HEK293 (cell line): ENCODE data around the gene FOXF1.
A peak's percentile ranks its signal among the peaks of the same experiment; 100 is the strongest.

Source experiments
- AEBP2 ChIP-seq: fragments of 450-650 bp; formaldehyde crosslinking; IDR thresholded peaks from 2 replicates; pipeline ENCODE4 v1.5.1; 2016; ENCODE audit warnings: missing biosample characterization, missing genetic modification characterization, borderline replicate concordance
- FEZF1 ChIP-seq: fragments of 450-650 bp; formaldehyde crosslinking; IDR thresholded peaks from 2 replicates; pipeline ENCODE4 v1.5.1; 2016; ENCODE audit warnings: missing biosample characterization, missing genetic modification characterization
- GFI1B ChIP-seq: fragments of 450-650 bp; formaldehyde crosslinking; IDR thresholded peaks from 2 replicates; pipeline ENCODE4 v1.5.1; 2016; ENCODE audit warnings: missing biosample characterization, missing genetic modification characterization
- GLIS1 ChIP-seq: fragments of 450-650 bp; formaldehyde crosslinking; IDR thresholded peaks from 2 replicates; pipeline ENCODE4 v1.5.1; 2016; ENCODE audit warnings: missing biosample characterization, missing genetic modification characterization
- HOXD13 ChIP-seq: sonication (generic); formaldehyde crosslinking; IDR thresholded peaks from 2 replicates; pipeline ENCODE4 v1.8.0; 2022; ENCODE audit warnings: missing genetic modification reagents, borderline replicate concordance
- KLF1 ChIP-seq: fragments of 450-650 bp; formaldehyde crosslinking; IDR thresholded peaks from 2 replicates; pipeline ENCODE4 v1.5.1; 2016; ENCODE audit warnings: missing biosample characterization, missing genetic modification characterization
- SCRT1 ChIP-seq: fragments of 450-650 bp; formaldehyde crosslinking; IDR thresholded peaks from 2 replicates; pipeline ENCODE4 v1.5.1; 2016; ENCODE audit warnings: missing biosample characterization, missing genetic modification characterization, borderline replicate concordance
- SP2 ChIP-seq: fragments of 450-650 bp; formaldehyde crosslinking; IDR thresholded peaks from 2 replicates; pipeline ENCODE4 v1.5.1; 2016; ENCODE audit warnings: missing biosample characterization, missing genetic modification characterization
- SP7 ChIP-seq: fragments of 450-650 bp; formaldehyde crosslinking; IDR thresholded peaks from 2 replicates; pipeline ENCODE4 v1.5.1; 2016; ENCODE audit warnings: missing biosample characterization, missing genetic modification characterization
- WT1 ChIP-seq: fragments of 450-650 bp; formaldehyde crosslinking; IDR thresholded peaks from 2 replicates; pipeline ENCODE4 v1.5.1; 2016; ENCODE audit warnings: missing biosample characterization, missing genetic modification characterization
- YY1 ChIP-seq: fragments of 450-650 bp; formaldehyde crosslinking; IDR thresholded peaks from 2 replicates; pipeline ENCODE4 v1.5.1; 2018; ENCODE audit warnings: missing biosample characterization, missing genetic modification characterization
- ZBTB26 ChIP-seq: fragments of 450-650 bp; formaldehyde crosslinking; optimal IDR thresholded peaks from 2 replicates; pipeline ENCODE3; 2016; ENCODE audit warnings: missing biosample characterization, mild to moderate bottlenecking, missing genetic modification characterization
- ZBTB48 ChIP-seq: fragments of 450-650 bp; formaldehyde crosslinking; IDR thresholded peaks from 2 replicates; pipeline ENCODE4 v1.5.1; 2016; ENCODE audit warnings: missing biosample characterization, missing genetic modification characterization
- ZEB2 ChIP-seq: fragments of 450-650 bp; formaldehyde crosslinking; IDR thresholded peaks from 2 replicates; pipeline ENCODE4 v1.5.1; 2016; ENCODE audit warnings: missing biosample characterization, missing genetic modification characterization
- ZIC2 ChIP-seq: fragments of 450-650 bp; formaldehyde crosslinking; IDR thresholded peaks from 2 replicates; pipeline ENCODE4 v1.5.1; 2016; ENCODE audit warnings: missing biosample characterization, missing genetic modification characterization
- ZNF10 ChIP-seq: fragments of 450-650 bp; formaldehyde crosslinking; IDR thresholded peaks from 2 replicates; pipeline ENCODE4 v1.5.1; 2017; ENCODE audit warnings: missing biosample characterization, missing genetic modification characterization
- ZNF133 ChIP-seq: fragments of 450-650 bp; formaldehyde crosslinking; IDR thresholded peaks from 2 replicates; pipeline ENCODE4 v1.5.1; 2016; ENCODE audit warnings: missing biosample characterization, missing genetic modification characterization
- ZNF221 ChIP-seq: fragments of 450-650 bp; formaldehyde crosslinking; IDR thresholded peaks from 2 replicates; pipeline ENCODE4 v1.5.1; 2017; ENCODE audit warnings: missing biosample characterization, missing genetic modification characterization, borderline replicate concordance
- ZNF248 ChIP-seq: fragments of 450-650 bp; formaldehyde crosslinking; IDR thresholded peaks from 2 replicates; pipeline ENCODE4 v1.5.1; 2017; ENCODE audit warnings: missing biosample characterization, missing genetic modification characterization
- ZNF266 ChIP-seq: fragments of 450-650 bp; formaldehyde crosslinking; IDR thresholded peaks from 2 replicates; pipeline ENCODE4 v1.5.1; 2016; ENCODE audit warnings: missing biosample characterization, missing genetic modification characterization, low read depth
- ZNF280C ChIP-seq: fragments of 450-650 bp; formaldehyde crosslinking; IDR thresholded peaks from 2 replicates; pipeline ENCODE4 v1.5.1; 2016; ENCODE audit warnings: missing biosample characterization, missing genetic modification characterization
- ZNF280D ChIP-seq: fragments of 450-650 bp; formaldehyde crosslinking; IDR thresholded peaks from 2 replicates; pipeline ENCODE4 v1.5.1; 2016; ENCODE audit warnings: missing biosample characterization, missing genetic modification characterization
- ZNF398 ChIP-seq: fragments of 450-650 bp; formaldehyde crosslinking; IDR thresholded peaks from 2 replicates; pipeline ENCODE4 v1.5.1; 2017; ENCODE audit warnings: missing biosample characterization, missing genetic modification characterization
- ZNF416 ChIP-seq: fragments of 450-650 bp; formaldehyde crosslinking; IDR thresholded peaks from 2 replicates; pipeline ENCODE4 v1.5.1; 2016; ENCODE audit warnings: missing biosample characterization, missing genetic modification characterization
- ZNF513 ChIP-seq: fragments of 450-650 bp; IDR thresholded peaks from 2 replicates; pipeline ENCODE4 v1.5.1; 2018; ENCODE audit warnings: missing biosample characterization, missing genetic modification characterization
- ZNF585B ChIP-seq: fragments of 450-650 bp; formaldehyde crosslinking; IDR thresholded peaks from 2 replicates; pipeline ENCODE4 v1.5.1; 2016; ENCODE audit warnings: missing biosample characterization, missing genetic modification characterization
- ZNF654 ChIP-seq: fragments of 450-650 bp; formaldehyde crosslinking; IDR thresholded peaks from 2 replicates; pipeline ENCODE4 v1.5.1; 2016; ENCODE audit warnings: low read depth, missing biosample characterization, missing genetic modification characterization
- ZNF701 ChIP-seq: fragments of 450-650 bp; formaldehyde crosslinking; IDR thresholded peaks from 2 replicates; pipeline ENCODE4 v1.5.1; 2016; ENCODE audit warnings: missing biosample characterization, missing genetic modification characterization

The FOXF1 gene

GRCh38 chr16:86505185-86505898, 5.0 kb upstream of the FOXF1 start (continued):
- no peak for TF ChIP-seq ZNF416 (tag by site-specific recombination)
- peak; percentile 79 for TF ChIP-seq ZBTB48 (tag by site-specific recombination)
- TF ChIP-seq ZIC2 (tag by site-specific recombination), result 0 out of 2 replicates have a peak, but pooled peaks have one; percentile 20
- TF ChIP-seq ZNF654 (tag by site-specific recombination), result no peak
- TF ChIP-seq ZBTB26 (tag by site-specific recombination), result peak; percentile 30
- TF ChIP-seq ZNF585B (tag by site-specific recombination), result no peak
- TF ChIP-seq ZNF10 (tag by site-specific recombination), result no peak
- no peak for TF ChIP-seq AEBP2 (tag by site-specific recombination)
- no peak for TF ChIP-seq ZNF280C (tag by site-specific recombination)
- no peak for TF ChIP-seq SCRT1
- no peak for TF ChIP-seq ZNF513 (tag by site-specific recombination)
- TF ChIP-seq GFI1B (tag by site-specific recombination), result no peak
- TF ChIP-seq KLF1, result peak; percentile 52
- no peak for TF ChIP-seq ZNF280D (tag by site-specific recombination)
- no peak for TF ChIP-seq YY1
- TF ChIP-seq SP7, result peak; percentile 45; the same call in 1 of the 2 replicates
- no peak for TF ChIP-seq ZNF266 (tag by site-specific recombination)
- TF ChIP-seq GLIS1, result peak; percentile 79
- TF ChIP-seq HOXD13 (CRISPR knock-in tag), result no peak
- 0 out of 2 replicates have a peak, but pooled peaks have one; percentile 14 for TF ChIP-seq ZEB2 (tag by site-specific recombination)
- TF ChIP-seq ZNF398 (tag by site-specific recombination), result peak; percentile 85
- TF ChIP-seq ZNF133 (tag by site-specific recombination), result no peak
- no peak for TF ChIP-seq ZNF221
- peak; percentile 32 for TF ChIP-seq SP2 (tag by site-specific recombination)
- TF ChIP-seq ZNF248 (tag by site-specific recombination), result no peak
- TF ChIP-seq ZNF701 (tag by site-specific recombination), result no peak
- TF ChIP-seq FEZF1 (tag by site-specific recombination), result no peak
- no peak for TF ChIP-seq WT1 (tag by site-specific recombination)
